NCI-H2107 (cell line): ENCODE measurements around the gene CDK6.
"Not testable (repeated sequence)": the region's sequence is repeated elsewhere in the genome, so short reads cannot be mapped to it uniquely, and the experiment has no call there.

ENCODE experiments used
- DNase-seq: peaks from one replicate; lab custom pipeline; 2025; lab: John Stamatoyannopoulos, UW

Gene CDK6

DNA sequence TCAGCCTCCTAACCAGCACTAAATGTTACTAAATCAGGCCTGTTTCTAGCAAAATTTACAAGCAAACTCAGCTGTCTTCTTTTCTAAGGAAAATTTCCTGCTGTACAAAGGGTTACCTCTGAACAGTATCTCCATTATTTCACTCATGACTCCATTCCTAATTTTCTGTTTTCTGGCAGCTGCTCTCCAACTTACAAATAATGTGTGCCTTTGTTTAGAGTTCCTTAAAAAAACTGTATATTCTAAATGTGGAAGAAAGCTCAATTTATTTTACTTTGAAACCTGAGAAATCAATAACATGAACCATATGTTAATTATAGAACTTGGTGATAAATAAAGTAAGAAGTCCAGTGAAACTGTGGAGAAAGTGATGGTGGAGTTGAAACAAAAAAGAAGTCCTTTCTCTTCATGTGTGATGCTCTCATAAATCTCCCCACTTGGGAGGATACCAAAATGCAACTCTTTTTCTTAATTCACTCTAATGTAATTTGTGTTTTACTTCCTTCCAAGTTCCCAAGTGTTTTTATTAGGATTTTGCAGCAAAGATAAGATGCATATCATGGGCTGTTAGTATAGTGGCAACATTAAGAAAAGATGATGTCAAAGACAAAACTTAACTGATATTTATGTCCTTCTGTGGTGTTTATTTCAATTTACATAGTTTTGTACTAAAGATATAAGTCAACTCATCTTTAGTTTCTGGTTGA, 74.8 kb downstream of the CDK6 start:
- no peak for DNase-seq

DNA sequence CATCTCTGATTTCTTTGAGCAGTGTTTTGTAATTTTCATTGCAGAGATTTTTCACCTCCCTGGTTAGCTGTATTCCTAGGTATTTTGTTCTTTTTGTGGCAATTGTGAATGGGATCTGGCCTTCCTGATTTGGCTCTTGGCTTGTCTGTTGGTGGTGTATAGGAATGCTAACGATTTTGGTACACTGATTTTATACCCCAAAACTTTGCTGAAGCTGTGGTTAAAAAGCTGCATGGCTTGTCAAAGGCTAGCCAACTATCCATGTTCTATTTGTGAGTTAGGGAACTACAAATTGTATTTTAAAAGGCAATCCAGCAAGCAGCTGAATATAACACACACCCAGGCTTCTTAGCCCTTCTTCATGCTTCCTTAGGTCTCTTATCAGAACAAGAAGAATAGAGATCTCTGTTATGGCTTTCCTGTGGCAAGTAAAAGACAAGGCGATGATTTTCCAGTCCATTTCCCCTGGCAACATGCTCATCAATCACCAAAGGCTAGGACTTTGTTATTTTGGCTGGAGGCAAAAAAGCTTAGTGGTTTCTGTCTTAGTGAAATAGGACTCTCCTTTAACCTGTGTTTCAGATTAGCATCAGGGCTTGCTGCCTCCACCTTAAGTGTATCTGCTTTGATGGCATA, 77.5 kb downstream of the CDK6 start:
- DNase-seq = no peak

DNA sequence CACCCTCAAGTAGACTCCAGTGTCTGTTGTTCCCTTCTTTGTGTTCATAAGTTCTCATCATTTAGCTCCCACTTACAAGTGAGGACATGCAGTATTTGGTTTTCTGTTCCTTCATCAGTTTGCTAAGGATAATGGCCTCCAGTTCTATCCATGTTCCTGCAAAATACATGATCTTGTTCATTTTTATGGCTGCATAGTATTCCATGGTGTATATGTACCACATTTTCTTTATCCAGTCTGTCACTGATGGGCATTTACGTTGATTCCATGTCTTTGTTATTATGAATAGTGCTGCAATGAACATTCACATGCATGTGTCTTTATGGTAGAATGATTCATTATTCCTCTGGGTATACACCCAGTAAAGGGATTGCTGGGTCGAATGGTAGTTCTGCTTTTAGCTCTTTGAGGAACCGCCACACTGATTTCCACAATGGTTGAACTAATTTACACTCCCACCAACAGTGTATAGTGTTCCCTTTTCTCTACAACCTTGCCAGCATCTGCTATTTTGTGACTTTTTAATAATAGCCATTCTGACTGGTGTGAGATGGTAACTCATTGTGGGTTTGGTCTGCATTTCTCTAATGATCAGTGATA, 79.0 kb downstream of the CDK6 start:
- DNase-seq = not testable (repeated sequence)

DNA sequence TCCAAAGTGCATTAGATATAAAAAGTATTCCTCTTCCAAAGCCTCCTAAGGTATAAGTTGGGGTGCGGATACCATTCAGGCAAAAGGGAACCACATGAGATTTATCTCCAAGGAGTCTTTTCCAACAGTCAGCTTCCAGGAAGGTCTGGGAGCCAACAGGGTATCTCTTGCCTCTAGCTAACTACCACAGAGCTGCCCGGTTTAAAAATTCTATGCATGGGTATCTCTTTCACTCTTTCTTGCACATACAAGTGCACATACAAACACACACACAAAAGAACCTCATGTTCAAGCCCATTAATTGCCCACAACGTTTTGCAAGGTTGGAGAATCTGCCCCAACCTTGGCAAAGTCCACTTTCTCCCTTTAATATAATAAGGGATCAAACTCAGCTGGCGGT, 80.7 kb downstream of the CDK6 start:
- DNase-seq = peak; percentile 5

DNA sequence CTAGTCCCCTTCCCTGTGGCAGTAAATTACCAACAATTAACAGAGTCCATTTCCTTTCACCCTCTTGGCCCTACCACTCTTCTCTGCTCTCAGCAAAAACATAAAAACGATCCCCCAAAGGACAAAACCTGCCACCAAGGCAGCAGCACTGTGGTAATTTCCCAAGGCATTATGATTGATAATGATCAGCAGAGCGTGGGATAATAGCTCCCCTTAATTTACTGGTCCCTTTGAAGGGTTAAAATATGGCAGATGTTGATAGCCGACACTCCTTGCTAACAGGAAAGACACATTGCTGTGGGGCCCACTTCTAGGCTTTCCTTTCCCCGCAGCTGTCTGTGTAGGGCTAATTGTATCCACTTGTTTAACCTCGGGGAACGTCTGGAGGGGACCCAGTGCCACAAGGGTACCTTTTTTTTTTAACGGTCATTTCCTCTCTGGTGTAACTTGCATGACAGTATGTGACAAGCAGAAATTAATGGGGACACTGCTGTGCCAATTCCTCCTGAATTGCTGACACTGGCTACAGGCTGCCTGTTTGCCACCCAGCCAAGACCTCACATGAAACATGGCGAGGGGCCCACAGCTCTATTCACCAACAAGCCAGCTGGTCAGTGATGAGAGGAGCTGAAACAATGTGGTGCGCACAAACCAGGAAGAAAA, 81.3 kb downstream of the CDK6 start:
- DNase-seq = peak; percentile 4

DNA sequence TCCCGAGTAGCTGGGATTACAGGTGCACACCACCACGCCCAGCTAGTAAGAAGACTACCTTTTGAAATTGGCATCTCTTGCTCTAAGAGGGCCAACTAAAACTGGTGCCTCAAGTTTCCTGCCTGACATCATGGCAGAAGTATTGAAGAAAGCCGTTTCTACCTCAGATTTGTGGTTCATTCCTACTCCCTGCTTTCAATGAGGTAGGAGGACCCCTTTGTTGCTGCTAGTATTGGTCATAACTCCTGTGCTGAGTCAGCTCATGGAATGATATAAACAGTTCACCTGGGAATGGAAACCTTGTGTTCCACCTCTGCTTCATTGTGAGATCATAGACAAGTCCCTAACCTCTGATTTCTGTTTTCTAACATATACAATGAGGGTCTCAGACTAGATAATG, 82.8 kb downstream of the CDK6 start:
- DNase-seq = no peak

DNA sequence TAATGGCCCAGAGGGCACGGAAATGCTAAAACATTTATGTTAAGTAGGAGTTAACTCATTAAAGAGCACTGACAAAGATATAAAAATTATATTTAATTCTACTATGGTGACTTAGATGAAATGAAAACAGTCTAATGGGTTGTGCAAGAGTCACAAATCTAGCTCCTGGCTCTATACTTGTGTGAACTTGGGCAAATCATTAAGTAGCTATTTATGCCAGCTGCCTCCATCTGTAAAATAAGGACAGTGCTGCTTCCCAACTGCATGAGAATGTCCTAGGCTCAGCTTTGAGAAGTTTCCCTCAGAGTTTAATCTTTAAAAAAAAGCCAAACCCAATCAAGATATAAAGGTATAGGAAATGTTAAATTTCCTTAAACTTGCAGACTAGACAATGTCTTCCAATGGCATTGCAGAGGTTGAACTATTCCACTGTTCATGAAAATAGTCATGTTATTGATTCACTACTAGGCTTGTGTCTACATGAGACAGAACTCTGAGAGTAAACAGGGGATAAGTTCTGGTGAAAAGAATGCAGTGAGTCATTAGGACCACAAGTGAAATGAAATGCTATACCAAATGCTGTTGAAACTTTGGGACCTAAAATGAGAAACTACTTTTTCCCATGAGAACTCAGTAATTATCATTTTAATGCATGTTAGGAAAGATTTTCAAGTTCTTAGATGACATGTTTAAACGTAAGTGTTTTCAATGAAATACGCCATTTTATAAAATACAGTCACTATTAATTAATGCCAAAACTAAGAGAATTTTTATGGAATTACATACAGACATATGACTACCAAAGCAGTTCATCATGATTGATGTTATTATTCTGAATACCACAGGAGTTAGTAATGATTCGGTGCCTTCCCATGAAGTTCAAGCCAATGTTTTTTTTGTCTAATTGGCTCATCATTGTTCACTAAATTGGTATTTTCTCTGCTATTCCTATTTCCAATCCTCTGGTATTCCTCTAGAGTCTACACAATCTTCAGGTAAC, 84.2 kb downstream of the CDK6 start:
- no peak for DNase-seq

DNA sequence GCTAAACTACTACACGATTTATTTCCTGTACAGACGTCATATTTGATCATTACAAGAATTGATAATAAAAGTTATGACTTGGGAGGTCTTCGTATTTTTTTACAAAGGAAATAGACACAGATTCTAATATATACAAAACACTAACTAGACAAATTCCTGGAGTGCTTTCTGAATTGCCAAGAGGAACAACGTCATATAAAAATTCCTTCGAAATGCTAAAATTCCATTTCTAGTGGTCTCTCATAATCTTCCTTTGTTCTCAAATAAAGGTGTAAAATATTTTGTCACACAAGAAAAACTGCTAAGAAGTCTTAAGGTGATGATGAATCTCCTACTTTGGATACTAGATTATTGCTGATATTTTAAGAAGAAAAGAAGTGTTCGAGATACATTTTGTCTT, 85.4 kb downstream of the CDK6 start:
- DNase-seq = no peak

DNA sequence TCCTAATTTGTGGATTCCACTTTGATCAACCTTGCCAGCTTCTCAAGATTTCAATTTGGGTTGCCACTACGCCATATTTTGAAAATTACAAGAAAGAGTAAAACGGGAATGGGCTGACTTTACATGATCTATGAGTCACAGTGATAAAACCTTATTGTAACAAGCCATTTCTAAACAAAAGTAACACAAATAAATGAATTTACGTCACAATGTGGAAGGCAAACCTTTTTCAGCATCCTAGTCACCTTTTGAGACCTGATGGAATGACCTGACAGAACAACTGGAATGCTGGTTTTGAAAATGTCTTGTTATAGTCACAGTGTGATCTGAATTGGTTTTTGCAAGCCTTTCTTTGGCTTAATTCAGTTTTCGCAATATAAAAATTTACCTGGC, 85.9 kb downstream of the CDK6 start:
- DNase-seq = no peak

DNA sequence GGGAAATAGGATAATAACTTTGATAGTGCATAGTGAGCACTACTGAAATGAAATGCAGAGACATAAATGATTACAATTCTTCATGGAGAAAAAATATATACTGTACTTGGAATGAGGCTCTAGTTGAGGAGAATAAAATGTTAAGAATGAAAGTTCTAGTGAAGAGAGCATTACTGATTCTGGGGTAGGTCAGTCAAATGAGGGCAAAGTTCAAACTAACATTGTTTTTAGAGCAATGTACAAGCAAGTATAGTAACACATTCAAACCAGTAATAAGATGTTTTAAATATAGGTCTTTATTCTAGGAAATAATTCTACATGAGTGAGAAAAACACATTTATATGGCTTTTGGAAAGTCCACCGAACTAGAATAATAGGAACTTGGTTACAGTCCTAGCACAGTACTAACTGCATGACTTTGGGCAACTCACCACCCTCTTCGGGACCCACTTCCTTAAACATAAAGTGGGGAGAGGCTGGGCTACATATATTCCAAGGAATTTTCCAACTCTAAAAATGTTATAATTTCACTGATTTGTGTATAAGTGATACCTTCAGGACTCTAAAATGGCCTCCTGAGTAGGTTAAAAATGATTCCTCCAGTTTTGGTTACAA, 86.4 kb downstream of the CDK6 start:
- DNase-seq = no peak

DNA sequence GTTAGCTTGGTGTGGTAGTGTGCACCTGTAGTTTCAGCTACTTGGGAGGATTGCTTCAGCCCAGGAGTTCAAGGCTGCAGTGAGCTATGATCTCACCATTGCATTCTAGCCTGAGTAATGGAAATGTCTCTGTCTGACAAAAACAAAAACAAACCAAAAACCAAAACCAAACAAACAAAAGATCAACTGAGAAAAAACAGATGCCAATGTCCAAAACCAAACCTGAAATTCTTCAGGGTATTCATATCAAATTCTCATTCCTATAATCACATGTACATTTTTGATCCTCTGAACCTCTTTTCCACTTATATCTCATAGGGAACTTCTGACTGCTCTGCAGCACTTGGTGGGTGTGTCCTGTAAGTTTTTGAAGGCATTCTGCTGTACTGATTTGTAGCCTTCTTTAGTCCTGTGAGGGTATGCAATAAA, 87.0 kb downstream of the CDK6 start:
- DNase-seq = no peak

DNA sequence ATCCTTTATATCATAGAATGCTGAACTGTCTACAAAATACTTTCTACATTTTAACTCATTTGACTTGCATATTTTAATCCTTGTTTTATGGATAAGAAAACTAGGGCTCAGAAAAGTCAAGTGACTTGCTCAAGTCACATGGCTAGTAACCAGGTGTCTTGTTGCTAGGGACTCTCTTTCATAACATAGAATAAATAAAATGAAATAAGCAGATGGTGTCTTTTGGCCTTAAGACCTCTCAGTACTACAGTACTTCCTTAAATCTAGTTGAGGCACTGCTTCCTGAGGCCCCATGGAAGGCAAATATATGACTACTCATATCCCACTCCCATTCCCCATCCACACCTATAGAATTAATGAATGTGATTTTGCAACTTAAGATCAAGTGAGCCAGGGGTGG, 87.9 kb downstream of the CDK6 start:
- no peak for DNase-seq

DNA sequence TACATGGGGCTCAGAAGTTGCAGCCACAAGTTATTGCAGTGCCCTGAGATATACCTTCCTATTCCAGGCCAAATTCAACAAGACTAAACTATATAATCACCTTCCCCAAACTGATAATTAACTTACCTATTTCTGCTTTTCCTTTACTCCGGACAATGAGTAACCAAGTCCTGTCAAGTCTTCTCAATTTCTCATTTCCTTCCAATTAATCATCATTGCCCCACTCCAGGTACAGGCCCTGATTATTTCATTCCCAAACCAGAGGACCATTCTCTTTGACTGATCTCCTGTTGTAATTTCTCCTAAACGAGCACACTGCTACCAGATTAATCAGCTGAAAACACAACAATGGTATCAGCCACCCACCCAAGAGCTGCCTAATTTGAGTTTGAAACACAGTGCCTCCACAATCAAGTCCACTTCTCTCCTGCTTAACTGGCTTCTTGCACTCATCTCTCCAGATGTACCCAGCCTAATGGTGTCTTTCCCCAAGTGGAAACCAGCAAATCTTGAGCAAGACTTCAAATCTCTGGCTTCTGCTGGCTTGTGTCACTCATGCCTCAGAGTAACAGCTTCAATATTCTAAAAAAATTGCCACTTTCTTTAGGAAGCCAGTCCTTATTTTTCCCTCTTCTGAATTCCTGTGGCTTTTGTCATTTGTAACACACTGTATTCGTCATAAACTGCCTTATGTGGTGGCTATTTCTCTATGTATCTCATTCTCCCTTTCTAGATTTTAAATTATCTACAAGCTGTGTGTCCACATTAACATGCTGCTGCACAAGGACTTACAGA, 89.1 kb downstream of the CDK6 start:
- no peak for DNase-seq

DNA sequence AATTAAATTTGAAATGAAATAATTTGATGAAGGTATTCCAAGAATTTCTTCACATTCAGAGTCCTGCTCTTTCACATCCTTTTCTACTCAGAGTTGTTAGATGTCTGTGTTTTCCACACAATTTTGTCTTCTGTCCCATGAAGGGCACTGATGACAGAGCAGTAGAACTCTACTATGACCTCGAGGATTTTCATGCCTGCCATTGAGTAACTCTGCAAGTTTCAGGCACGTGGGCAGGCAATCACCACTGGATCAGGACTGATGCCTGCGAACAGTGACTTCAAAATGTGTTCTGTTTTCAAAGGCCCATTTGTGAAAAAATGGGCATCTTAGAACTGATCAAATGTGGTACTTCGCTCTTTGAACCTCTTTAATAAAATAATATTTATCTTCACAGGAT, 91.1 kb downstream of the CDK6 start:
- DNase-seq = no peak

DNA sequence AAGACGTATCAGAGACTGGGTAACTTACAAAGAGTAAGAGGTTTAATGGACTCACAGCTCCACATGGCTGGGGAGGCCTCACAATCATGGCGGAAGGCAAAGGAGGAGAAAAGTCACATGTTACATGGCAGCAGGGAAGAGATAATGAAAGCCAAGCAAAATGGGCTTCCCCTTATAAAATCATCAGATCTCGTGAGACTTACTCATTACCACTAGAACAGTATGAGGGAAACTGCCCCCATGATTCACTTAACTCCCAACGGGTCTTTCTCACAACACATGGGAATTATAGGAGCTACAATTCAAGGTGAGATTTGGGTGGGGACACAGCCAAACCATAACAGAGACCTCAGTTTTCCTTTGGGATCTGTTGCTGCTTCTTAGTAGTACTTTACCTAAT, 92.2 kb downstream of the CDK6 start:
- not testable (repeated sequence) for DNase-seq

DNA sequence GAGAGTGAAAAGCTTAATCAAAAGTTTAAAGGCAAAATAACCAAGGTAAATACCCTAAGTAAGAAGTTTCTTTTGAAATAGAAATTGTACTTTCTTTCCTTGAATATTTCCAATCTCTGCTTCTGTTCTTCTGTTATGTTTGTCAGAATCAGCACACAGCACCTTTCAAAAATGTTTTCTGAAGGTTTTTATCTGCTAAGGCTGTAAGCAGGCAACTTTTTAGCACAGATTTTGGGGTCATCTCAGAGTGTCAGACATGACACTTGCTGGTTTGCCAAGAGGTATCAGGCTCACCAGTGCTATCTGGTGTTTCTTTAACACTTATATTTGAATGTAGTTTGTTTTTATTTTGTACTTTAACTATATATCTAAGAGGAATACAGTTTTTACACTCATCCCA, 94.2 kb downstream of the CDK6 start:
- DNase-seq = no peak

DNA sequence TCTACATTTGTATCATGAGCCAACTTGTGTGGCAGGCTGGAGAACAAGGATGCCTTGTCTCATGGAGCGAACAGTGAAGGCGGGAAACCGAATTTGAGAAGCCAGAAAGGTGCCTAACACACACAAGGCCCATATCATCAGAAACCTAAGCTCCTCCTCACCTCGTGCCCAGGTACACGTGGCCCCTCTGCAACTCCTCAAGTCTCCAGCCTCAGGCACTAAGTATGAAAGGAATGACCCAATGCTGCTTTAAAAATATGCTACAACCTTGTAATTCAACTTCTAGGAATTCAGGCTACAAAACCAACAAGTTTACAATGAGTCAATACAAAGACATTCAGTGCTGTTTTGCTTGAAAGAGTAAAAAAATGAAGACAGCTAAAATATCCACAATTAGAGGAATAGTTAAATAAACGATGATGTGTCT, 95.7 kb downstream of the CDK6 start:
- no peak for DNase-seq

DNA sequence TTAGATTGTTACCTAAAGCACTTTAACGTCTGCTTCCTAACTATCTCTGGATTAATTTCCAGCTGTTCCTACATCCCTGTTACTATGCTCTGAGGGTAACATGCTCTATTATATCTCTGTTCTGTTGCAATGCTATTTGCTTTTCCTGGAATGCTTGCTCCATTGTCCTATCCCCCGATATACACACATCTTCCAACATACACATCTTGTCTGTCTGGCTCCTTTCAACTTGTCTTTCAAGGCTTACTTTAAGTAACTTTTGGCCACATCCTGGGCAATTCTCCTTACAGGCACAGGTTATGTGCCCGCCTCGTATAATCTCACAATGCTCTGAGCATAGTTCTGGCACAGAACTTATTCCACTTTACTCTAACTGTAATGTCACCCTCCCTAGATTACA, 96.2 kb downstream of the CDK6 start:
- no peak for DNase-seq

DNA sequence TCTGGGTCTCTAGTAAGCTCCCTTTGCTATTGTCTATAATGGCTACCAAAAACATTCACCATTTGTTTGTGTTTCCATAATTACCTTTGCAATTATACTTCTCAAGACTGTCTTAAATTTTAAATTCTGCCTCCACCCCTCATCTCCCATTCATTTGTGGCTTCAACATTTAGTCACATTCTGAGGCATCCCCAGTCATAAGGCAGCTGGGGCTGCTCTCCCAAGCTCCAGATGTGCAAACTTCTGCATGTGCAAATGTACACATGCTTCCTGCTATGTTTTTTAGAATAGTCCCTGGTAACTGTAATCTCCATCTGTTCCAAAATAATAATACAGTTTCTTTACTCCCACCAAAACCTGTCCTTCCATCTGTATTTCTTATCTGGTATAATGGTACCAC, 97.3 kb downstream of the CDK6 start:
- no peak for DNase-seq

DNA sequence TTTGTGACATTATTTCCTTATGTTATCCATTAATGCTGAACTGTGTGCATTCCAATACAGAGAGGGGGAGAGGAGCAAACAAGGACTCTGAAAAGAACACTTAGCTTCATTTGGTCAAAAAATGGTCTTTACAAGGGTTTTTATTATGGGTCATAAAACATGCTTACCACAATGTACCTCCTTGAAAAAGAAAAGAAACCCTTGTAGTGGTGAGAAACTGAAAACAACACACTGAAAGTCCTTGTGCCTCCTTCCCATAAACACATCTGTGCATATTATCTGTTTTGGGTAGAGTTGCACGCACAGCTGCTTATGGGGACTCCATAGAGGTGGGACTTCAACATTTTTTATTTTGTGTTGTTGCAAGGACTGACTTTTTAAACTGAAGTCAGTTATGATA, 98.7 kb downstream of the CDK6 start:
- DNase-seq = no peak

DNA sequence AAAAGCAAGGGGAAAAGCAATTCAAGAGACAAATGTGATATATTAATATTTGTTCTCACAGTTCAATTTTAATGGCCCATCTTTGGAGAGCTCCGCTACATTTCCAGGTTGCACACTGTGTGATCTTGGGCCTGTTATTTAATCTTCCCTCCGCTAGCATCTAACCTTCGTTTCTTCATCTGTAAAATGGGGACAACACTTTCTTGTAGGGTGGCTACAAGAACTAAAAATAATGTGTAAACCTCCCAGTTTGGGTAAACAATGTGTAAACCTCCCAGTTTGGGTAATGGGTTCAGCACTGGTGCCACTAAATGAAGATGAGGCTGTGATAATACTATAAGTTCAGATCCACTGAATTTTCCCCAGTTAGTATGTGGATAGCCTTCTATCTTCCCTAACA, 99.5 kb downstream of the CDK6 start:
- no peak for DNase-seq
